Raji (cell line): Measurements from ENCODE around the gene RHBDD3.

Source experiments
- POLR2A ChIP-seq: IDR thresholded peaks from 2 replicates; pipeline ENCODE4 v1.6.1; 2011; ENCODE audit warnings: low read depth, low read length, control low read depth; ENCODE audit not compliant: insufficient read depth

Gene RHBDD3

DNA sequence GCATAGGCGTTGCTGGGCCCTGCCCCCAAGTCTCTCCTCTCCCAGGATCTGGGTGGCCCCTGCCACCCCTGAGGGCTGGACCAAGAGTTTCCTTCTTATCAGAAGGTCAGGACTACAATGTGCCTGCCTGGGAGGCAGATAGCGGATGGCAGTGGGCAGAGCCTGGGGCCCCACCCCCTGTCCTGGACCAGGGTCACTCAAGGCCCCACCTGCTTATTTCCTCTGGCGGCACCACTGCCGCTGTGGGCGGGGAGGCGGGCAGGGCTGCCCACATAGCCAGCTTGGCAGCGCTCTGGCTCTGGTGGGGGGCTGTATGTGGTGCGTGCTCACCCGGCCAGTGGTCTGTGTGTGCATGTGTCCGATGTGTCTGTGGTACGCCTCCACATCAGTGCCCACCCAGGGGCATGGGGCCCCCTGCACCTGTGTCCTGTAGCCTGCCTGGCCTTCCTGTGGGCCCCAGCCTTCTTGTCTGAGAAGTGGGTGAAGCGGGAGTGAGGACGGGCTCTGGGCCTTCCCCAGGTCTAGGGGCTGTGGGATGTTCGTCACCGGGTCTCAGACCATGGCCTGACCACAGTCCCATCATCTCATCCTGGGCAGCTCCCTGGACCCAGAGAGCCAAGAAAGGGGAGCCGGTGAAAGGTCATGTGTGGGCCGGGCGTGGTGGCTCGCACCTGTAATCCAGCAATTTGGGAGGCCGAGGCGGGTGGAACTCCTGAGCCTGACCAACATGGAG, 41.7 kb upstream of the RHBDD3 start:
- no peak for TF ChIP-seq POLR2A

DNA sequence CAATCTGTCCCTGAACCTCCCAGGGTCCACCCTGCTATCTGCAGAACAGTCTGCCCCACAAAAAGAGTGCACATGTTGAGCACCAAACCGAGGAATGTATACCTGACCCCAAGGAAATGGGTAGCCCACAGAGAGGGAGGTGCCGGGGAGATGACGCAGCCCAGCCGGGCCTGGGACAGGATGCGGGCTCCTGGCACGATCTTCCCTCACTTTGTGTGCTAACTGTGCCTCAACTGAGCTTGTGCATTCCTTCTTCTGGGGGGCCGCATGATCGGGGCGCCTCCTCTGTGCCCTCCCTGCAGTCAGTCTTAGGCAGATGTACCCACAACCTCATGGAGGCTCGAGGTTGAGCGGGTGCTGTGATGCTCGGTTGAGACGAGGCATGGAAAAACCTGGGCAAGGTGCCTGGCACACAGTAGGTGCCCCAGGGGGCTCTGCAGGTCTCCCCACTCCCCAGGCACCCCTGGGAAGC, 41.0 kb upstream of the RHBDD3 start:
- TF ChIP-seq POLR2A = no peak

DNA sequence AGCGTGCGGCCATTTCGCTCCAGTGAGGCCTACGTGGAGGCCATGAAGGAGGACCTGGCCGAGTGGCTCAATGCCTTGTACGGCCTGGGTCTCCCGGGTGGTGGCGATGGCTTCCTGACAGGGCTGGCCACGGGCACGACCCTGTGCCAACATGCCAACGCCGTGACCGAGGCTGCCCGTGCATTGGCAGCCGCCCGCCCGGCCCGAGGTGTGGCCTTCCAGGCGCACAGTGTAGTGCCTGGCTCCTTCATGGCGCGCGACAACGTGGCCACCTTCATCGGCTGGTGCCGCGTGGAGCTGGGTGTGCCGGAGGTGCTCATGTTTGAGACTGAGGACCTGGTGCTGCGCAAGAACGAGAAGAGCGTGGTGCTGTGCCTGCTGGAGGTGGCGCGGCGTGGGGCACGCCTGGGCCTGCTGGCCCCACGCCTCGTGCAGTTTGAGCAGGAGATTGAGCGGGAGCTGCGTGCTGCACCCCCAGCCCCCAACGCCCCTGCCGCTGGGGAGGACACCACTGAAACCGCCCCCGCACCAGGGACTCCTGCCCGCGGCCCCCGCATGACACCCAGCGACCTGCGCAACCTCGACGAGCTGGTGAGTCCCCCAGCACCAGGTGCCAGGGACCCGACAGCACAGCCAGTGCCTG, 40.5 kb upstream of the RHBDD3 start:
- TF ChIP-seq POLR2A = no peak

DNA sequence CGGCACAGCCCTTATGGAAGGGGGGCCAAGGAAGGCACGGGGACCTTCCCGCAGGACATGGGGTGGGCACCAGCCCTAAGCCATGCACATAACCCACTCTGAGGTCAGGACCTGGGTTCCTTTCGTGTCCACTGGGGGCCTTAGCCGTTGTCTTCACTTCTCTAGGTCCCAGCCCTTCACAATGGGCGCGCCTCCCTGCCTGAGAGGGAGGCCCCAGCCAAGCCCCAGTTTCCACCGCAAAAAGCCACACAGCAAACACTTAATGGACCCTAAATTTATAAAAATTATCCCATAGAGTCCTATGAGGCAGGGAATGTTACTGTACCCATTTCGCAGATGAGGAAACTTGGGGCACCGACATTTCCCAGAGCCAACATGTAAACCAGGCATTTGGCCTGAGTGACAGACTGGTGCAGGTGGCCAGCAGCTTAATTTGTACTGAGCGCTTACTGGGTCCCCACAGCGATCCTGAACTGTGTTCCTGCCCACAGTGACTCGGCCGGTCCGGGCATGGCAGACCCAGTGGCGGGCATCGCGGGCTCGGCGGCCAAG, 39.9 kb upstream of the RHBDD3 start:
- TF ChIP-seq POLR2A = no peak

DNA sequence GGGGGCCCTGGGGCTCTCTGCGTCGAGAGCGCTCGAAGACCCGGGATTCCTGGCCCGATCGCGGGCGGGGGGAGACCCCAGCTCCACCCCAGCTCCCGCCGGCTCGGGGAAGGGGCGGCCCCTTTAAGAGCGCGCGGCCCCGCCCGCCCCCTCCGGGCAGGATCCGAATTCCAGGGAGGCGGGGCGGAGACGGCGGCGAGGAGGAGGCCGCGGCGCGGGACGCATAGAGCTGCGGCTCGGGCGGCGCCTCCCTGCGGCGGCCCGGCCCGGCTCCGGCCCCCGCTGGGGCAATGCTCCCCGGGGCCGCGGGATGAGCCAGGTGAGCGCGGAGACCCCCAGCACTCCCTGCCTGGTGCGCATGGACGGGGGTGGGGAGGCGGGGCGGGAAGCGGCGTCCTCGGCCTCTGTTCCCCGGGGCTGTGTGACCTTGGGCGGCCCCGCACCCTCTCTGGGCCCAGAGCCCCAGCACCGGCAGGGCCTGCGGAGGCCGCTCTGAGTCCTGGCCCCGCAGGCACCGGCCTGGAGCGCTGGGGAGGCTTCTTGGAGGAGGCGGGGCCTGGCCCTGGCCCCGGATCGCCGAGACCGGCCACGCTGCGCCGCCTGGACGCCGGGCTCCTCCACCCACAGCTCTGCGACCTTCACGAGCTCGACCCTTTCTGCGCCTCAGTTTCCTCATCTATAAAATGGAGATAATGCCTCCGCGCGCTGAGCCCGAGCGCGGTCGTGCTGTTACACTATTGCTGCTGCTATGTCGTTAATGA, 39.2 kb upstream of the RHBDD3 start:
- TF ChIP-seq POLR2A = no peak

DNA sequence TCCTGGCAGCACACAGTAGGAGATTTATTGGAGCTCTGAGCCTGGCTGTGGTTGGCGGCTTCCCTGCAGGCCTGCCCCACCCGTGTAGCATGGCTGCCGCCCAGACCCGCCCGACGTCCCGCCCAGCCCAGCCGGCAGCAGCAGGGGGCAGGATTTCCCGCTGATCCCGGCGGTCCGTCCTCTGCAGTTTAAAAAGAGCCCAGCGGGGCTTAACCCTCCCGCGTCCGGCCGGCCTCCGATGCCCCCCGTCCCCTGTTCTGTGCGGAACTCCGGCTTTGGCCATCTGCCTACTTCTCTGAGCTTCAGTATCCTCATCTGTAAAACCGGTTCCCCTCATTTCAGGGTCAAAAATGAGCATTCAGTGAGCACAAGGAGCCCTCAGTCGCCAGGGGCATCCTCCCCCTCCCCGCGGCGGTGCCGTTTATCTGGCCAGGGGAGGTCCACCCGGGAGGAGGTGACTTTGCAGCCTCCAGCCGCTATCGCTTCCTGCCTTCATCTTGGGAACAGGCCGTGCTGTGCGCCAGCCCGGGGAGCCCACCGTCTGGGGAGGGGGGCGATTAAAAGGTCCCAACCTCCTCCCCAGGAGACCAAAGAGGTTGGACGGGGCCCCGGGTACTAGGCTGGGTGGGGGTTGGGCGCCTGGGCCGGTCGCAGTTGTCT, 38.5 kb upstream of the RHBDD3 start, which contains the start of gene GAS2L1:
Gene GAS2L1, plus strand, starts transcription at position 476 of the 660 bp plus-strand sequence. CDS start 1,456 bp downstream, outside the sequence.
- TF ChIP-seq POLR2A = no peak

DNA sequence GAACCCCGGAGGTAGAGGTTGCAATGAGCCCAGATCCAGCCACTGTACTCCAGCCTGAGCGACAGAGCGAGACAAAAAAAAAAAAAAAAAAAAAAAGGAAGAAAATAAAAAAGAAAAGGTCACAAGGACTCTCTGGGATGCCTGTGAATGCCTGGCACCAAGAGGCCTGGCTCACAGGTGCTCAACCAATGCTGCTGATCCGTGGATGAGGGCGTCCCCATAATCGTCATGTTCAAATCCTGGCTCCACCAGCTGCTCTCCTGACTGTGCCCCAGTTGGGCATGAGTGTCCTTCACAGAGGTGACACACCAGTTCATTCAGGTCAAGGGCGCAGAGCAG, 38.0 kb upstream of the RHBDD3 start:
- TF ChIP-seq POLR2A = no peak

DNA sequence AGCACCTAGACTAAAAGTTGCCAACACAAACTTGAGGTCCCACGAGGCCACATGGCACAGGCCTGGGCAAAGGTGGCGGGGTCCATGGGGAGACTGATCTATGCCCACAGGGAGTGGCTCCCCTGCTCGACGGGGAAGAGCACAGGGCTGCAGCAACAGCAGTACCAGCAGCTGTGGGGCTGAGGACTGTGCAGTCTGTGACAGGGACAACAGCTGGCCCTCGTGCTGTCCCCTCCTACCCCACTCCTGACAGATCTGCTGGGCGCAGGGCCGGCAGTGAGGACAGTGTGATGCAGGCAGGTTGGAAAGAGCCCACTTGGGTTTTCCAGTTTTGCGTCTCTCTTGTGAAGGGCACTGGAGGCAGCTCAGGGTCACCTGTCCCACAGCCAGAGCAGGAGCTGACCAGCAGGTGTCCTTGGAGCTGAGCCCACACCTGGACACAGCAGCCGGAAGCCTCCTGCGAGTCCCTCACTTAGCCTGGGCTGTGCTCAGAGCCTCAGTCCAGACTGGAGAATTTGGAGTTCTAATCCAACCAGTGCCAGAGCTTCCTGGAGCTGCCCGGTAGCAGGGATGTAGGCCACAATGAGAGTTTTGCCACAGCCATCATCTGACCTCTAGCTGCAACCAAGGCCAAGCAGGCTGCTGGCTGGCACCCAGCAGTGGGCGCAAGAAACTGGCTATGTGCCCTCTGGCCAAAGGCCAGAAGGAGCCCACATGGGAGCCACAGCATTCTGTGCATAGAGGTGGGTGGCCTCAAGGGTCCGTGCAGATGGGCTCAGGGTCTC, 35.1 kb upstream of the RHBDD3 start:
- TF ChIP-seq POLR2A = no peak

DNA sequence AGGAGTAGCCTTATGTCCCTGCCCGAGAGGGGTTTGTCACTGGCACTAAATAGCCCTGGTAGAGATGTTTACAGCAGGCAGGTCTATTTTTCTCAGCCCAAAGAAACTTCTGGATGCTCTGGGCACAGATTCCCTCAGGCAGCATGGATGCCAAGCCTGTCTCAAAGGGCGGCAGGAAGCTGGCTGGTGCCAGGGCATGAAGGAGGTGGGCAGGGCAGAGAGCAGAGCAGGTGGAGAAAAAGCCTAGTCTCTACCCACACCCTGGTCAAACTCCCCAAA, 34.6 kb upstream of the RHBDD3 start:
- no peak for TF ChIP-seq POLR2A

DNA sequence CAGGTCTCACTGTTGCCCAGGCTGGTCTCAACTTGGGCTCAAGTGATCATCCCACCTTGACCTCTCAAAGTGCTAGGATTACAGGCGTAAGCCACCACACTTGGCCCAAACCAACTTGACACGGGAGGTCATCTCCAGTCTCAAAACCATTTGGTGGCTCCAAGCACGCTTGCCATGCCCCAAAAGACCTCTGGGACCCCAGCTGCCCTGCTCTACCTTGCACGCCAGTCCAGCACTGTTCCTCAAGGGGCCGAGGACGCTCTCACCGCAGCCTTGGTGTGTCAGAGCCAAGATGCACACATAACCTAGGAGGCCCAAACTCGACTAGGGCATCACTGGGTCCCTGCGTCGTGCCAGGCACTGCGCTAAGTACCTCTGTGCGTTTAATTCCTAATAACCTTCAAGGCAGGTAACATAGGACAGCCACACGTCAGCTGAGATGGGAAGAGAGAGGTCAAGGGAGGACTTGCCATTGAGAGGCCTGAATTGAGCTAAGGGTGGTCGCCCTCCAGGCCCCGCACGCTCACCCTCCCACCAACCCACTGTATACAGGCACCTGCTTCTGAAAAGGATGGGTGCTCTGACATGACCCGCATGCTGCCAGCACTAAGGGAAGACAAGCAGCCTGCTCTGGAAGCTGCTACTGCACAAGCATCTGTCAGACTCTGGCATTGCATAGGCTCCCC, 34.1 kb upstream of the RHBDD3 start:
- TF ChIP-seq POLR2A = no peak

DNA sequence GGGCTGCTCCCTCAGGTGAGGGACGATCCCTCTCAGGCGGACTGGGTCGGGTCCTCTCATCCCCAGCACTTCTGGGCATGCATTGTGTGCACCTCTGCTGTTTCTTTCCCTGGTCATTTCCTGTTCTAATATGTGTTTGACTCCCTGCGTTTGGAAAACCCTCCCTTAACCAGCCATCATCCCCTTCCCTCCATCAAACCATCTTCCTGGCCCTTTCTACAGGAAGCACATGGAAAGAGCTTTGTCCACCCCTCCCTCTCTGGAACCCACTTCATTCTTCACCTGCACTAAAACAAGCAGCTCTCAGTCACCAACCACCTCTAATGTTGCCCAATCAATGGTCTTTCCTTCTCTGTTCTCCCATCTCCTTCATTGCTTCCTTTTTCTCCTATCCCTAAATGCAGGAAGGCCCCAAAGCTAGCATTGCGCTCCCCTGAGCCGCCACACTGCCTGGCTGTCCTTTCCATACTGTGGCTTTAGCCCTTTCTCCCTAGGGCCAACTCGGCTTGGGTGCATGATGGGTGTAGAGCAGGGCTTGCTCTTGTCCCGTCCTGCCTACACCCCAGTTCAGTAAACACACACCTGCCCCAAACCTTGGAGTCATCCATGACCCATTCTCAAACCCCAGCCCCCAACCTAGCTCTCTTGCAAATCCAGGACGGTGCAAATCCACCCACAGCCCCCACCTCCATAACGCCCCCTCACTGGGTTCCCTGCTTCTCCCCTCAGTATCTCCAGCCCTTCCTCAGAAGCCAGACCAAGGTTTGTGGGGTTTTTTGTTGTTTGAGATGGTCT, 33.2 kb upstream of the RHBDD3 start:
- TF ChIP-seq POLR2A = no peak

DNA sequence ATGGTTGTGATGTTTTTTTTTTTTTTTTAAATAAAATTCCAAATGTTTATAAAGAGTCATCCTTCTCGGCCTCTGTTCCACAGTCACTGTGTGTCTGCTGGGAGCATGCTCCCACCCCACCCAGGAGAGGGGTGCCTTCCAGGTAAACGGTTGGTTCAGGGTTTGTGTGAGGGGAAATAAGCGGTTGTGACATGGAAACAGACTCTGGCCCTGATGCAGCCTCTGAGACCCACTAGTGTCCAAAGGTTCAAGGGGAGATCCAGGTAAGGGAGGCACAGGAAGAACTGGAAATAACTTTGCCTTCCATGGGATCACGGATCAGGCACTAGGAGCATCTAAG, 32.7 kb upstream of the RHBDD3 start:
- no peak for TF ChIP-seq POLR2A

DNA sequence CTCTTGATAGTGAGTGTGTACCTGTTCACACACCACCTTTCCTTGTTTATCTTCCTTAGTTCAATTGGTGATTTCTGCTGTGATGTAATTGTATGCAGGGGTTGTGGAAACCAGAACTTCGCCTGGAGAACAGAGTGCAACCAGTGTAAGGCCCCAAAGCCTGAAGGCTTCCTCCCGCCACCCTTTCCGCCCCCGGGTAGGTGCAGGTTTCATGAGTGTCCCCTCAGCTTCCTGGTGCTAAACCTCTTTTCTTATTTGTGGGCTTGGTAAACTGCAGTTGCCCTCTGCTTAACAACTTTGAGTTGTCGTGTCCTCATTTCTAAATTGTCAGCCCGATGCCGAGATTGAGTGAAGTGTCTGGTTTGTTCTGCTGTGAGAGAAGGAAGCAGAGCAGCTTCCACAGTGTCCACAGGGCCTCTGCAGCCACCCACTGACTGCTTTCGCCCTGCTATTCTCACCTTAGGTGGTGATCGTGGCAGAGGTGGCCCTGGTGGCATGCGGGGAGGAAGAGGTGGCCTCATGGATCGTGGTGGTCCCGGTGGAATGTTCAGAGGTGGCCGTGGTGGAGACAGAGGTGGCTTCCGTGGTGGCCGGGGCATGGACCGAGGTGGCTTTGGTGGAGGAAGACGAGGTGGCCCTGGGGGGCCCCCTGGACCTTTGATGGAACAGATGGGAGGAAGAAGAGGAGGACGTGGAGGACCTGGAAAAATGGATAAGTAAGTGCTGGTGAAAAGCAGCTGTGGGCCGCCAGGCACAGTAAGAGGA, 31.5 kb upstream of the RHBDD3 start:
- no peak for TF ChIP-seq POLR2A
